Loucy (cell line): Measurements from ENCODE around the gene CDC37.

Source experiments
- H2AFZ ChIP-seq: fragments of 200-600 bp; sonication (generic); 2 replicates; pipeline ENCODE4 v1.6.0; 2016; ENCODE audit warnings: antibody characterized with exemption, mild to moderate bottlenecking, low read length, moderate library complexity
- H3F3A ChIP-seq: fragments of 200-600 bp; 2 replicates; pipeline ENCODE4 v1.6.0; 2016; ENCODE audit warnings: antibody characterized with exemption, low read depth, mild to moderate bottlenecking
- H3K27me3 ChIP-seq: fragments of 200-600 bp; sonication (generic); 2 replicates; pipeline ENCODE4 v1.6.1; 2014; ENCODE audit warnings: low read length, mild to moderate bottlenecking; ENCODE audit not compliant: insufficient read depth, poor library complexity, severe bottlenecking
- H3K36me3 ChIP-seq: fragments of 200-600 bp; sonication (generic); 2 replicates; pipeline ENCODE4 v1.6.1; 2016; ENCODE audit warnings: low read length; ENCODE audit not compliant: insufficient read depth
- H3K4me1 ChIP-seq: fragments of 200-600 bp; sonication (generic); 2 replicates; pipeline ENCODE4 v1.5.1; 2014; ENCODE audit warnings: low read length, mild to moderate bottlenecking; ENCODE audit not compliant: insufficient read depth, poor library complexity, severe bottlenecking
- H3K4me2 ChIP-seq: fragments of 200-600 bp; sonication (generic); 2 replicates; pipeline ENCODE4 v1.6.0; 2014; ENCODE audit warnings: antibody characterized with exemption, low read length, low read depth, mild to moderate bottlenecking; ENCODE audit not compliant: poor library complexity, severe bottlenecking
- H3K4me3 ChIP-seq: fragments of 200-600 bp; sonication (generic); 2 replicates; pipeline ENCODE4 v1.5.1; 2014; ENCODE audit warnings: low read length, mild to moderate bottlenecking, mixed read lengths; ENCODE audit not compliant: poor library complexity, severe bottlenecking
- H3K79me2 ChIP-seq: fragments of 200-600 bp; sonication (generic); 2 replicates; pipeline ENCODE4 v1.6.1; 2014; ENCODE audit warnings: low read length; ENCODE audit not compliant: insufficient read depth
- H3K9ac ChIP-seq: fragments of 200-600 bp; sonication (generic); 2 replicates; pipeline ENCODE4 v1.6.0; 2014; ENCODE audit warnings: mild to moderate bottlenecking, low read depth, low read length, moderate library complexity; ENCODE audit not compliant: poor library complexity, severe bottlenecking
- H3K9me2 ChIP-seq: fragments of 200-600 bp; sonication (generic); replicated peaks from 2 replicates; pipeline ENCODE4 v1.6.1; 2016; ENCODE audit warnings: low read depth, low read length, mixed read lengths
- H3K9me3 ChIP-seq: fragments of 200-600 bp; sonication (generic); 2 replicates; pipeline ENCODE4 v1.6.1; 2014; ENCODE audit warnings: mild to moderate bottlenecking, antibody characterized with exemption, low read length, low read depth; ENCODE audit not compliant: insufficient read depth
- H4K20me1 ChIP-seq: fragments of 200-600 bp; sonication (generic); 2 replicates; pipeline ENCODE4 v1.6.0; 2014; ENCODE audit warnings: antibody characterized with exemption, low read length, mild to moderate bottlenecking; ENCODE audit not compliant: insufficient read depth, poor library complexity, severe bottlenecking
- CTCF ChIP-seq: fragments of 200-600 bp; sonication (generic); conservative IDR thresholded peaks from 2 replicates; pipeline ENCODE4 v1.5.1; 2014; ENCODE audit warnings: mild to moderate bottlenecking, antibody characterized with exemption, low read length
- EZH2phosphoT487 ChIP-seq: fragments of 200-600 bp; IDR thresholded peaks from 2 replicates; pipeline ENCODE4 v1.6.1; 2018; ENCODE audit warnings: antibody characterized with exemption, mild to moderate bottlenecking, moderate library complexity, borderline replicate concordance

The CDC37 gene

GRCh38 chr19:10433131-10433536 is 29.8 kb upstream of the CDC37 start:
- H3K4me3 ChIP-seq: no peak overlapping the region
- TF ChIP-seq EZH2phosphoT487: no peak
- no peak for TF ChIP-seq CTCF
- H3K9ac ChIP-seq: no peak overlapping the region
- peaks cover 10% of the 10 kb centered on the region for H3K4me1 ChIP-seq
- no peaks in the 10 kb centered on the region for H3K36me3 ChIP-seq
- no peaks in the 10 kb centered on the region for H3K79me2 ChIP-seq
- H3F3A ChIP-seq: no peaks in the 10 kb centered on the region
- H3K4me2 ChIP-seq: no peak overlapping the region
- no peaks in the 10 kb centered on the region for H3K9me3 ChIP-seq
- H3K9me2 ChIP-seq: no peaks in the 10 kb centered on the region
- H4K20me1 ChIP-seq: no peaks in the 10 kb centered on the region
- no peaks in the 10 kb centered on the region for H3K27me3 ChIP-seq
- H2AFZ ChIP-seq: no peak overlapping the region

GRCh38 chr19:10432736-10433130 is 29.4 kb upstream of the CDC37 start:
- Histone ChIP-seq H3K36me3 (no peaks in the 10 kb centered on the region), H3K79me2 (no peaks in the 10 kb centered on the region), H3K9me3 (no peaks in the 10 kb centered on the region), H3K4me1 (peaks cover 14% of the 10 kb centered on the region), H4K20me1 (no peaks in the 10 kb centered on the region), H3K4me2 (no peak overlapping the region), H3K4me3 (no peak overlapping the region), H2AFZ (no peak overlapping the region), H3K9me2 (no peaks in the 10 kb centered on the region), H3K27me3 (no peaks in the 10 kb centered on the region), H3F3A (no peaks in the 10 kb centered on the region), H3K9ac (no peak overlapping the region)
- TF ChIP-seq CTCF (no peak), EZH2phosphoT487 (no peak)

- Histone ChIP-seq H3K4me1 (peaks cover 18% of the 10 kb centered on the region), H2AFZ (0 out of 2 replicates have a peak overlapping the region, but pooled peaks have one; percentile 53), H3K4me2 (no peak overlapping the region), H3K36me3 (no peaks in the 10 kb centered on the region), H3K4me3 (no peak overlapping the region), H4K20me1 (no peaks in the 10 kb centered on the region), H3K79me2 (no peaks in the 10 kb centered on the region), H3K9ac (no peak overlapping the region), H3K9me3 (no peaks in the 10 kb centered on the region), H3K27me3 (no peaks in the 10 kb centered on the region), H3K9me2 (no peaks in the 10 kb centered on the region), H3F3A (no peaks in the 10 kb centered on the region)
- TF ChIP-seq EZH2phosphoT487 (no peak), CTCF (no peak)
Measured at GRCh38 chr19:10431943-10432735, 28.8 kb upstream of the CDC37 start.
